ENCODE data around the gene IL3. TPM values are rescaled to one million over a fixed set of nuclear protein-coding genes. Genes with fewer than 3 reads are reported as not detected.

IL3 gene
- total RNA-seq, 1 experiment from 2014 or later, result not detected

DNA sequence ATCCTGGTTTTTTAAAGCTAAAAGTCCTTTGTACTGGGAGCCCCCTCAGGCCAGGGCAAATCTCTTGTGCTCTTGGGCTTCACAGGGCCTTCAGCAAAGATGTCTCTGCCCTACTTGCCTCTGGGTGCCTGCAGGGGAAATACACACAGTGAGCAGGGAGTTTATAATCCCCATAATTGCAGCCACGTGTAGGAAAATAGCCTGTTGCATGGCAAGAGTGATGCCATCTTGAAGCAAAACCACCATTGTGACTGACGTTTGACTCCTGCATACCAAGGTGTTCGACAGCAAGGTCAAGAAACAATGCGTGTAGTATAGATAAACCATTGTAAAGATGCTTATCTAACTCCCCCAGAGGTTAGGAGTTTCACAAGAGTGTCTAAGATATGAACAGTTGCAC, 11.4 kb upstream of the IL3 start:
- no TSS peak for BruUV-seq (replicated peaks)
- no peaks in the 10 kb centered on the region for H3K4me1 ChIP-seq (ENCODE audit: insufficient read depth, low read length, poor library complexity, severe bottlenecking)
- CTCF ChIA-PET, result interaction anchor here (1.2 kb wide), 1 partner anchor 14 kb away, joined by 4 read pairs; no protein-coding TSS in a partner anchor
- H3K27ac ChIP-seq (ENCODE audit: low read depth, low read length, poor library complexity, severe bottlenecking), result no peak overlapping the region
- no peak for TF ChIP-seq EZH2 (IDR thresholded peaks at IDR 0.05; ENCODE audit: borderline replicate concordance, low read depth, low read length, poor library complexity, severe bottlenecking)
- TF ChIP-seq, protein P1, sequence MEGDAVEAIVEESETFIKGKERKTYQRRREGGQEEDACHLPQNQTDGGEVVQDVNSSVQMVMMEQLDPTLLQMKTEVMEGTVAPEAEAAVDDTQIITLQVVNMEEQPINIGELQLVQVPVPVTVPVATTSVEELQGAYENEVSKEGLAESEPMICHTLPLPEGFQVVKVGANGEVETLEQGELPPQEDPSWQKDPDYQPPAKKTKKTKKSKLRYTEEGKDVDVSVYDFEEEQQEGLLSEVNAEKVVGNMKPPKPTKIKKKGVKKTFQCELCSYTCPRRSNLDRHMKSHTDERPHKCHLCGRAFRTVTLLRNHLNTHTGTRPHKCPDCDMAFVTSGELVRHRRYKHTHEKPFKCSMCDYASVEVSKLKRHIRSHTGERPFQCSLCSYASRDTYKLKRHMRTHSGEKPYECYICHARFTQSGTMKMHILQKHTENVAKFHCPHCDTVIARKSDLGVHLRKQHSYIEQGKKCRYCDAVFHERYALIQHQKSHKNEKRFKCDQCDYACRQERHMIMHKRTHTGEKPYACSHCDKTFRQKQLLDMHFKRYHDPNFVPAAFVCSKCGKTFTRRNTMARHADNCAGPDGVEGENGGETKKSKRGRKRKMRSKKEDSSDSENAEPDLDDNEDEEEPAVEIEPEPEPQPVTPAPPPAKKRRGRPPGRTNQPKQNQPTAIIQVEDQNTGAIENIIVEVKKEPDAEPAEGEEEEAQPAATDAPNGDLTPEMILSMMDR (conservative IDR thresholded peaks at IDR 0.05; ENCODE audit: low read depth, low read length), result no peak
- DNase-seq (ENCODE audit: low spot score), result no peak
- H3K4me3 ChIP-seq (ENCODE audit: low read depth, low read length, poor library complexity, severe bottlenecking), result no peak overlapping the region
- no peaks in the 10 kb centered on the region for H3K9me3 ChIP-seq (ENCODE audit: low read depth, low read length, poor library complexity, severe bottlenecking)
- intact Hi-C loops (cut with micrococcal nuclease; ENCODE audit: unreplicated experiment), result no loop called here
- H3K27me3 ChIP-seq (replicated peaks; ENCODE audit: insufficient read depth, low read depth, low read length, poor library complexity), result no peaks in the 10 kb centered on the region
- no peaks in the 10 kb centered on the region for H3K36me3 ChIP-seq (ENCODE audit: insufficient read depth, low read length, poor library complexity, severe bottlenecking)
- POLR2A ChIA-PET (ENCODE audit: low non-redundant PET), result no interaction called here

DNA sequence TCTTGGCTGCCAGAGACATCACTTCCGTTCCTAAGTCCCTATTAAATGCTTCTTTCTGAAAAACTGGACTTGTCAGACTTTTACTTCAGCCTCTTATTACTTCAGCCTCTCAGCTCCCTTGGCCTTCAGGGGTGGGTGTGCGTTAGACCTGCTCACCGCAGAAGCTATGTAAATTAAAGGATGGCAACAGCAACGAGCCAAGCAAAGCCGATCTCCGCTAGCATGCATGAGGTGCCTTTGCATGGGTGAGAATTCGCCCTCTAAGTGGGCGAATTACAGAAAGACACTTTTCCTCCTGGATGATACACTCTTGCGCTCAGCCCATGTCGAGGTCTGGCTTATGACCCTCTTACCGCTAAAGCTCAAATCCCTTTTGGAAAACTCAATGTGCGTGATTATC, 10.9 kb upstream of the IL3 start:
- no peak for TF ChIP-seq EZH2 (IDR thresholded peaks at IDR 0.05; ENCODE audit: borderline replicate concordance, low read depth, low read length, poor library complexity, severe bottlenecking)
- TF ChIP-seq, protein P1 (conservative IDR thresholded peaks at IDR 0.05; ENCODE audit: low read depth, low read length), result no peak
- H3K9me3 ChIP-seq (ENCODE audit: low read depth, low read length, poor library complexity, severe bottlenecking), result no peaks in the 10 kb centered on the region
- no TSS peak for BruUV-seq (replicated peaks)
- ChIA-PET POLR2A (ENCODE audit: low non-redundant PET) (no interaction called here), CTCF (interaction anchor here (1.2 kb wide), 1 partner anchor 13 kb away, joined by 4 read pairs; no protein-coding TSS in a partner anchor)
- H3K27ac ChIP-seq (ENCODE audit: low read depth, low read length, poor library complexity, severe bottlenecking), result no peak overlapping the region
- H3K36me3 ChIP-seq (ENCODE audit: insufficient read depth, low read length, poor library complexity, severe bottlenecking), result no peaks in the 10 kb centered on the region
- intact Hi-C loops (cut with micrococcal nuclease; ENCODE audit: unreplicated experiment), result no loop called here
- H3K27me3 ChIP-seq (replicated peaks; ENCODE audit: insufficient read depth, low read depth, low read length, poor library complexity), result no peaks in the 10 kb centered on the region
- H3K4me3 ChIP-seq (ENCODE audit: low read depth, low read length, poor library complexity, severe bottlenecking), result no peak overlapping the region
- no peaks in the 10 kb centered on the region for H3K4me1 ChIP-seq (ENCODE audit: insufficient read depth, low read length, poor library complexity, severe bottlenecking)
- no peak for DNase-seq (ENCODE audit: low spot score)

DNA sequence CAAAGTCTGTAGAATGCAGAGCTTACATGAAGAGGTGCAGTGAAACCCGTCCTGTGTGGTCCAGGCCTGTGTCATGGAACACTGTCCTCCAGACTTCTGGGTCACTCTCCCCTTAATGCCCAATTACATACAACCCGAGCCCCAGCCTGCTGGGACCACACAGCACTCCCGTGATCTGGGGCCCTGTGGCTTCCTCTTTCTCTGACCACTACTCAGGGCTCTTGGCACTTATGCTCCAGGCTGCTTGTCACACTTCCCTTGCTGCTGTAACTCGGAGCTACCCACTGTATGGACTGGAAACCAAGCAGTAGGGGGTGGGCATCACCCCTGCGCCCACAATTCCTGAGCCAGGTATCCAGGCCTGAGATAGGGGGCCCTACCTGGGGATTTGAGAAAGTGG, 10.3 kb upstream of the IL3 start:
- Histone ChIP-seq H3K36me3 (ENCODE audit: insufficient read depth, low read length, poor library complexity, severe bottlenecking) (no peaks in the 10 kb centered on the region), H3K27me3 (replicated peaks; ENCODE audit: insufficient read depth, low read depth, low read length, poor library complexity) (no peaks in the 10 kb centered on the region), H3K4me1 (ENCODE audit: insufficient read depth, low read length, poor library complexity, severe bottlenecking) (no peaks in the 10 kb centered on the region), H3K9me3 (ENCODE audit: low read depth, low read length, poor library complexity, severe bottlenecking) (no peaks in the 10 kb centered on the region), H3K27ac (ENCODE audit: low read depth, low read length, poor library complexity, severe bottlenecking) (no peak overlapping the region), H3K4me3 (ENCODE audit: low read depth, low read length, poor library complexity, severe bottlenecking) (no peak overlapping the region)
- CTCF ChIA-PET, result interaction anchor here (1.2 kb wide), 1 partner anchor 13 kb away, joined by 4 read pairs; no protein-coding TSS in a partner anchor
- TF ChIP-seq, protein P1 (conservative IDR thresholded peaks at IDR 0.05; ENCODE audit: low read depth, low read length), result no peak
- no peak for TF ChIP-seq EZH2 (IDR thresholded peaks at IDR 0.05; ENCODE audit: borderline replicate concordance, low read depth, low read length, poor library complexity, severe bottlenecking)
- DNase-seq (ENCODE audit: low spot score), result no peak
- intact Hi-C loops (cut with micrococcal nuclease; ENCODE audit: unreplicated experiment), result no loop called here
- POLR2A ChIA-PET (ENCODE audit: low non-redundant PET), result no interaction called here
- no TSS peak for BruUV-seq (replicated peaks)

All from A673 (cell line).